SW 1271 (cell line): ENCODE data around the gene GMPR2.
A peak's percentile ranks its signal among the peaks of the same experiment; 100 is the strongest.
"Not testable (repeated sequence)": the region's sequence is repeated elsewhere in the genome, so short reads cannot be mapped to it uniquely, and the experiment has no call there.

Experiments
- DNase-seq, 2 experiments: peaks; one replicate each; lab custom pipeline; 2025; lab: John Stamatoyannopoulos, UW

GMPR2 gene

GRCh38 chr14:24231263-24232120, 1.2 kb upstream of the GMPR2 start:
- DNase-seq: peak in 1 of 2 experiments; percentile 40

GRCh38 chr14:24232121-24232644, 546 bp upstream of the GMPR2 start, which contains the start of gene NEDD8:
Gene NEDD8 (minus strand): TSS chr14:24232367. CDS start chr14:24232267, 100 bp downstream.
- DNase-seq: peak; percentile 88 to 95

- DNase-seq: peak in 1 of 2 experiments; percentile 20
These were observed 773 bp downstream of the GMPR2 start for GRCh38 chr14:24233538-24233866.

GRCh38 chr14:24234095-24235005, 1.6 kb downstream of the GMPR2 start:
- no peak for DNase-seq

GRCh38 chr14:24235804-24236688, 3.3 kb downstream of the GMPR2 start:
- DNase-seq: no peak

GRCh38 chr14:24236689-24237462, 4.1 kb downstream of the GMPR2 start:
- no peak for DNase-seq

- DNase-seq: no peak
These were observed 4.8 kb downstream of the GMPR2 start for GRCh38 chr14:24237463-24237955.

GRCh38 chr14:24238123-24238522, 5.4 kb downstream of the GMPR2 start:
- DNase-seq: no peak

GRCh38 chr14:24238527-24239037, 5.9 kb downstream of the GMPR2 start:
- DNase-seq: no peak

- no peak for DNase-seq
These were observed 7.6 kb downstream of the GMPR2 start for GRCh38 chr14:24240110-24240918.

- DNase-seq: peak; percentile 87 to 96
These were observed 9.2 kb downstream of the GMPR2 start for GRCh38 chr14:24241829-24242443.

GRCh38 chr14:24243336-24243836, 10.7 kb downstream of the GMPR2 start:
- no peak for DNase-seq

GRCh38 chr14:24245350-24245749, 12.6 kb downstream of the GMPR2 start:
- DNase-seq: not testable (repeated sequence)

GRCh38 chr14:24246765-24247212, 14.1 kb downstream of the GMPR2 start:
- DNase-seq: no peak

- DNase-seq: no peak
These were observed 14.7 kb downstream of the GMPR2 start for GRCh38 chr14:24247422-24247821.

- no peak for DNase-seq
These were observed 16.7 kb downstream of the GMPR2 start for GRCh38 chr14:24249230-24250021.

- DNase-seq: no peak
These were observed 17.6 kb downstream of the GMPR2 start for GRCh38 chr14:24250354-24250753.

GRCh38 chr14:24251880-24252288, 19.2 kb downstream of the GMPR2 start:
- no peak for DNase-seq
